GM04504 (cell line): ENCODE measurements around the gene IRS1.

Experiments
- DNase-seq: peaks from one replicate; pipeline ENCODE4 v3.0.0-alpha.2; 2012; ENCODE audit warnings: low read depth

Gene IRS1

GRCh38 chr2:226721541-226721940 lies 78.1 kb downstream of the IRS1 start:
- no peak for DNase-seq

GRCh38 chr2:226720948-226721347 lies 78.7 kb downstream of the IRS1 start:
- no peak for DNase-seq

GRCh38 chr2:226717719-226718118 lies 81.9 kb downstream of the IRS1 start:
- DNase-seq = no peak

- no peak for DNase-seq
Measured at GRCh38 chr2:226716126-226716525, 83.5 kb downstream of the IRS1 start.

GRCh38 chr2:226715347-226715990 lies 84.2 kb downstream of the IRS1 start:
- DNase-seq = no peak

- no peak for DNase-seq
Measured at GRCh38 chr2:226712941-226713340, 86.7 kb downstream of the IRS1 start.

- DNase-seq = no peak
Measured at GRCh38 chr2:226711606-226712296, 87.9 kb downstream of the IRS1 start.

GRCh38 chr2:226707499-226707898 lies 92.1 kb downstream of the IRS1 start:
- no peak for DNase-seq

- DNase-seq = no peak
Measured at GRCh38 chr2:226705965-226706364, 93.7 kb downstream of the IRS1 start.

- DNase-seq = no peak
Measured at GRCh38 chr2:226705133-226705886, 94.3 kb downstream of the IRS1 start.

GRCh38 chr2:226703514-226703913 lies 96.1 kb downstream of the IRS1 start:
- no peak for DNase-seq

- no peak for DNase-seq
Measured at GRCh38 chr2:226702376-226702775, 97.2 kb downstream of the IRS1 start.

- DNase-seq = peak; percentile 98
Measured at GRCh38 chr2:226701052-226701451, 98.6 kb downstream of the IRS1 start.

GRCh38 chr2:226699321-226699720 lies 100.3 kb downstream of the IRS1 start:
- peak; percentile 45 for DNase-seq

GRCh38 chr2:226698671-226699070 lies 100.9 kb downstream of the IRS1 start:
- no peak for DNase-seq

GRCh38 chr2:226694586-226695284 lies 104.9 kb downstream of the IRS1 start:
- no peak for DNase-seq

GRCh38 chr2:226694149-226694548 lies 105.5 kb downstream of the IRS1 start:
- no peak for DNase-seq

- DNase-seq = no peak
Measured at GRCh38 chr2:226693521-226693920, 106.1 kb downstream of the IRS1 start.

- no peak for DNase-seq
Measured at GRCh38 chr2:226692521-226693126, 107.0 kb downstream of the IRS1 start.

GRCh38 chr2:226691255-226691654 lies 108.4 kb downstream of the IRS1 start:
- DNase-seq = no peak

- no peak for DNase-seq
Measured at GRCh38 chr2:226690461-226691024, 109.1 kb downstream of the IRS1 start.
